Middle frontal gyrus (tissue), 1 donor: ENCODE results near the gene HLA-DOB.

Experiments
- DNase-seq: peaks from one replicate; pipeline ENCODE4 v3.0.0-alpha.2; 2015; ENCODE audit warnings: low spot score; ENCODE audit errors: extremely low spot score

Gene HLA-DOB

GRCh38 chr6:32843979-32844838 is 27.4 kb upstream of the HLA-DOB start, which contains the start of gene PSMB8:
Gene PSMB8, minus strand, starts transcription at chr6:32844047. Its CDS starts 51 bp downstream, at chr6:32843996.
- peak; percentile 82 for DNase-seq

GRCh38 chr6:32843331-32843978 is 26.7 kb upstream of the HLA-DOB start:
- DNase-seq, result no peak

DNA sequence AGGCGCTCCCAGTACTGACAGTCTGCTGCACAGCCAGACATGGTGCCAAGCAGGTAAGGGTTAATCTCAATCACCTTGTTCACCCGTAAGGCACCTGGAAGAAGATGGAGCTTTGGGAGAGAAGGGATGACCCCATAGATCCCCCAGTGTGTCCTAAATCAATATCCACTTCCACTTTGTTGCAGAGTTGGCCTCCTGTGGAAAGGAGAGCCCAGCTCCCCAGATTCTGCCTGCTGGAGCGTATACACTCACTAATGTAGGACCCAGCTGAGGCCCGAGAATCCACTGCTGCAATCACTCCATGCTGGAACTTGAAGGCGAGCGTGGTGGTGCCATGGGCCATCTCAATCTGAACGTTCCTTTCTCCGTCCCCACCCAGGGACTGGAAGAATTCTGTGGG is 25.9 kb upstream of the HLA-DOB start:
- DNase-seq, result no peak

DNA sequence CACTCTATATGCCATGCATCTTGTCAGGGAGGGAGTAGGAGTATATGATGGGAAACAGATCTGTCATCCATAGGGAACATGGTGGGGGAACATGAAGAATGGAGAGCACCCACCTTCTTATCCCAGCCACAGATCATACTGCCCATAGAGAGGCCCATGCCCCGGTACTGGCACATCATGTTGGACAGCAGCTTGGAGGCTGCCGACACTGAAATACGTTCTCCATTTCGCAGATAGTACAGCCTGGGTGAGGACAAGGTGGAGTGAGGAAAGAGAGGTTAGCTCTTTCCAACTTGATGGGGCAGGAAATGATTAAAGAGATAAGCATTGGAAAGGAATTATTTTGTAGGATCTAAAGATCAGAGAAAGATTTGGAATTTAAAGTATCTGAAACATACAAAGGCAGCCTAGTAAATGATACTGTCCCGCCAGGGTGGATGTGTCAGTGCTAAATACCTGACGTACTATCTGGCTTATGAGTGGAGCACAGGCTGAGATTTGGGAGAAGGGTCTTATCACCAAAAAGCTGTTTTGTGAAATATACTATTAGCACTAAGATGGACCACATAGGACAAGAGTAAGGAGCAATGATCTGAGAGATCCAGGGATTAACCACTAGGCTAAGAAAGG is 25.3 kb upstream of the HLA-DOB start:
- DNase-seq, result no peak

DNA sequence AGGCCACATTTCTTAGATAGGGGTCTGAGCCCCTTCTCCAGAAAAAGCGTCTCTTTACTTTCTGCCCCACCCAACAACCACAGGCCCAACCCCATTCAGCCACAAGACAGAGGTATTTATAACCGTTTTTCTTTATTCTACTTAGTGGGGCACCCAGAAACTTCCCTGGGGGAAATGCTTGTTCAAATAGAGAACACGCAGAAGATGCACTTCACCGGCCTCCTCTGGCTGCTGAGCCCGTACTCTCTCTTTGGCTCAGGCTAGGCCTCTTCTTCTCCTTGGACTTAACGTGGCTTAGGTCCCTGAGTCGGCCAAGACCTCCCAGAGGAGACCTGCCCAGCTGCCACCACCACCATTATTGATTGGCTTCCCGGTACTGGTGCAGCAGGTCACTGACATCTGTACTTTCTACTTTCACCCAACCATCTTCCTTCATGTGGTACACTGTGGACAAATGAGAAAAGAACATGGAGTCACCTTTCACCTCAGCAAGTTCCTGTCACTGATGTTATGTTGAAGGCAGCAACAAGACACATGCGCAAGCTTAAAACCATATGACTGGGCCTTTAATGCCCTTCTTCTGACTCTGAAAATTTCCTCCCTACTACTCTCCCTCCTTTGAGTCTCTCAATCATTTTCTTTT is 23.9 kb upstream of the HLA-DOB start:
- DNase-seq, result no peak

- DNase-seq, result no peak
These were observed 22.6 kb upstream of the HLA-DOB start for GRCh38 chr6:32839356-32839755.

DNA sequence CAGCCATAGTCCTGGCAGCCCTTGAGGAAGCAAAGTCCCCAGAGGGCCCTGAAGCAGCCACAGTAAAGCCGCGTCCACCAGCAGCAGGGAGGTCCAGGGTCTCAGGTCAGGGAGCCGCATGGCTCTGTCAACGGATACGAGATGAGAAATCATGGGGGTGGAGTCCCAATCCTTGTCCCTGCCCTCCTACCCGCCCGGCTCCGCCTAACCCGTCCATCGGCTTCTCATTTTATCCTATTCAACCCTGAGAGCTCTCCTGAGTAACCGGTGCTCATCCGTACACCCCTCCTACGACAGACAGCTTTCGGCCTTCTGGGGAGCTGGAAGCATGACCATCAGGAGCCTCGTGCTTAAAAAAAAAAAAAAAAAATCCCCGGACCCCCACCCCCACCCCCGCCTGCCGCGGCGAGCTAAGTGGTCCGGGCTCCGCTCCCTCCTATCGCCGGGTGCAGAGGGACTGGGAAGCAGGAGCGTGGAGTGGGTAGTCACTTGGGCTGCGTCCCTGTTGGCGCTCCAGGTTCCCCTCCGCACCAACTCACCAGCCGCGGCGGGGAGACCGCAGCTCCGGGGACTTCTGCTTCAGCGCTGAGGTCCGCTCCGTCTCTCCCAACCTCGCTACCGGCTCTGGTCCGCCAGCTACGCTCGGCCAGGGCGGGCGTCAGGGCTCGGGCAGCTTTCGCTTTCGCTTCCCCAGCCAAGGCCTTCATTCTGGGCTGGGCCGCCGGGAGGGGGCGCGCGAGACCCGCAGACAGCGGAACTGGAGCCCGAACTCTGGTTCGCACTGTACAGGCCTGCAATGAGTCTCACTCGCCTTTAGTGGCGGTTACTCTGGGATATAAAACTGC is 21.5 kb upstream of the HLA-DOB start, which contains the start of gene TAP2:
Gene TAP2, minus strand, starts transcription at position 626 of the 845 bp plus-strand sequence. Its CDS starts 506 bp downstream, at position 120.
- DNase-seq, result peak; percentile 91

DNA sequence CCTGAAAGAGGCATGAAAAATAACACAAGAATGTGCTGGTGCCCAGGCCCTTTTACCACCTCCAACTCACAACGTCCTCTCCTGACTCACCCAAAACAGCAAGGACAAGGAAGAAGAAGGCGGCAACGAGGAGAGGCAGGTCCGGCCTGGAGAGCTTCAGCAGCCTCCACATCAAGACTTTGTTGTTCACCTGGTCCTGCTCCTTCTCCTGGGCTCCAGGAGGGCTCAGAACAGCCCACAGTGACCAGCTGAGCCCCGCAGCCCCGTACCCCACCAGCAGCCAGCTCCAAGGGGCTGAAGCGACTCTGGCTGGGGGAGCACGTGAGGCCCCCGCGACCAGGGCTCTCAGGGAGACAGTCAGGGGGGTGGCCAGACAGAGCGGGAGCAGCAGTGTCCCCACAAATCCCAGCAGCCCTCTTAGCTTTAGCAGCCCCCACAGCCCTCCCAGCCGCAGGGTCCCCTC is 20.9 kb upstream of the HLA-DOB start:
- no peak for DNase-seq

DNA sequence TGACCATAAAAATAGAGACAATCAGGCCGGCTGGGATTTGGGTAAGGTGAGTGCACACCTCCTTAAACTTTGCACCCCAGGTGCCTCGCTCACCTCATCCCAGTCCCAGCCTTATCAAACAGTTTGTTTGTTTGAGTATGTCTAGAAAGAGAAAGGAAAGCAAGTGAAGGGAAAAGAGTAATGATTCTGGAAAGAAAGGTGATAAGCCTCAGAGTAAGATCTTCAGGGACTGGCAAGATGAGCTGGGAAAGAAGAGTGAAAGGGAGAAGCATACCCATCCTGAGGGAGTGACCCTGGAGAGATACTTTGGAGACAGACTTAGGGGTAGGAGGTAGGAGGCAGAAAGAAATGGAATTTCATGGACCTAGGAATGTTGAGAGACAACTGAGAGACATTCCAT is 20.1 kb upstream of the HLA-DOB start:
- no peak for DNase-seq

GRCh38 chr6:32835167-32835893 is 18.5 kb upstream of the HLA-DOB start:
- no peak for DNase-seq

GRCh38 chr6:32833664-32834063 is 16.9 kb upstream of the HLA-DOB start:
- DNase-seq, result no peak

DNA sequence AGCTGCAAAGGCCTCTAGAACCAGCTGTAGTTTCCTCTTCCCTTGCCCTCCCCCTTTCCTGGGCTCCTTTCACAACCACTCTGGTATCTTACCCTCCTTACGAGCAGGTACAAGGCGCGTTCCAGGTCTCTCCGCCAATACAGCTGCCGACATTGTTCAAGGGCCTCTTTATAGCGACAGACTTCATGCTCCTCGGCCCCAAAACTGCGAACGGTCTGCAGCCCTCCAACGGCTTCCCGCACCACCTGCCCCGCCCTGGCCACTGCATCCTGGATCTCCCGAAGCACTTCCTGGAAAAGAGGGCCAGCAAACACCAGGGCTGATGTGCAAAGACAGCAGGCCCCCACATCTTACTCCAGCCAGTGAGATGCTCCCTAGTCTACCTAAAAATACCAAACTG is 15.7 kb upstream of the HLA-DOB start:
- no peak for DNase-seq

GRCh38 chr6:32830936-32831335 is 14.1 kb upstream of the HLA-DOB start:
- DNase-seq, result no peak

- DNase-seq, result no peak
These were observed 13.2 kb upstream of the HLA-DOB start for GRCh38 chr6:32830017-32830416.

GRCh38 chr6:32829495-32829894 is 12.7 kb upstream of the HLA-DOB start:
- DNase-seq, result no peak

- DNase-seq, result no peak
These were observed 10.2 kb upstream of the HLA-DOB start for GRCh38 chr6:32827025-32827424.

- DNase-seq, result no peak
These were observed 9.2 kb upstream of the HLA-DOB start for GRCh38 chr6:32825966-32826365.

GRCh38 chr6:32819729-32820128 is 2.9 kb upstream of the HLA-DOB start:
- DNase-seq, result no peak

DNA sequence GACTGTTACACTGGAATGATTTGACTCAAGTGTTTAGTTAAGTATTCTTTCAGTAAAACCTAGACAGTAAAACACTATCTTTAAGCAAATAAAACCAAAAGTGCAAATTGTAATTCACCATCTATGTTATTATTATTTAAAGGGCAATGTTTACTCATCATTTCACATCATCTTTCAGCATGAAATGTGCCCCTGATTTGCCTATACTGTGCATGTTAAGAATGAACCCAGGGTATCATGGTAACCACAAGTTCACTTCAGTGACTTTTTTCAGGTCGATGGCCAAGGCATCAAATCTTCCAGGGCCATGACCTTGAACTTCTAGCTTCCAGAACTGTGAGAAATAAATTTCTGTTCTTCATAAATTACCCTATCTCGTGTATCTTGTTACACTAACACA is 2.1 kb upstream of the HLA-DOB start:
- no peak for DNase-seq

GRCh38 chr6:32815996-32816395 is 806 bp downstream of the HLA-DOB start:
- DNase-seq, result no peak
